T-helper 2 cell (primary cell): Measurements from ENCODE around the gene CUTA.

Experiments used
- DNase-seq, 5 experiments: peaks; one replicate each; pipeline versions ENCODE4 v3.0.0 to v3.0.0-alpha.2; 2012 to 2022
- total RNA-seq, 2 donors: gene quantifications; one replicate each; lab custom pipeline; 2026; lab: John Stamatoyannopoulos, UW

Gene CUTA, protein sequence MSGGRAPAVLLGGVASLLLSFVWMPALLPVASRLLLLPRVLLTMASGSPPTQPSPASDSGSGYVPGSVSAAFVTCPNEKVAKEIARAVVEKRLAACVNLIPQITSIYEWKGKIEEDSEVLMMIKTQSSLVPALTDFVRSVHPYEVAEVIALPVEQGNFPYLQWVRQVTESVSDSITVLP
- 57.4 to 86.9 reads per million in 2 donors for total RNA-seq

DNA sequence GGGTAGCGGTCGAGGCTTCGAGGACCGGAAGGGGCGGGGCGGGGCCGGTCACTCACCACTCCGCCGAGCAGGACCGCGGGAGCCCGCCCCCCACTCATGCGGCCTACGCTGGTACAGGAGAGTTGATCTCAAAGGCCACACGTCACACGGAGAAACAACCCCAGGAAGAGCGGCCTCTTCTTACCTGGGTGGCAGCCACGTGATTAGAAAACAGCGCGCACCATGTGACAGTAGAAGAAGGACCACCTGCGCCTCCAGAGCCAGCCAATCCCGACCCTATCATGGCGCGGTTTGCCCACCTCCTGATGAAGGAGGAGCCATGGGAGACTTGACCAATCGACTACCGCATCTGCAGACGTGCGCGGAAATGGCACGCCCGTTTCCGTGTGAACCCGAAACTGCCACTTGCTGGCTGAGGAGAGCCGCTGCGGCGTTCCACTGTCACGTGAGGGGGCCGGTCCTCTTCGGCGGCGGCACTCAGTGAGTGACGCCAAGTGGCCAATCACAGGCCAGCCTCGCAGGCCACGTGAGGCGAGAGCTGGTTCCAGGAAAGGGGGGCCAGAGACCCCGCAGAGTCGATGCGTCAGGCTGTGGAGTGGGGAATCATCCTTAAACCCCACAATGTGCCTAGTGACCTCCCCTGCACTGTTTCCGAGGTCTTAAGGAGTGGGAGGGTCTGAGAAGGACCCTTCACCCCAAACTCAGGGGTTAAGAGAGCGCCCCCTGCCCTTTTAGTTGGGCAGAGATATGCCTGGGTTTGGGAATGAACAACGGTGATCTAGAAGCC lies at the start of gene CUTA:
Gene CUTA (minus strand): TSS at position 205 of the 787 bp plus-strand sequence. CDS start 107 bp downstream, at position 98.
- peak; percentile 96 to 100 (median 99) for DNase-seq

DNA sequence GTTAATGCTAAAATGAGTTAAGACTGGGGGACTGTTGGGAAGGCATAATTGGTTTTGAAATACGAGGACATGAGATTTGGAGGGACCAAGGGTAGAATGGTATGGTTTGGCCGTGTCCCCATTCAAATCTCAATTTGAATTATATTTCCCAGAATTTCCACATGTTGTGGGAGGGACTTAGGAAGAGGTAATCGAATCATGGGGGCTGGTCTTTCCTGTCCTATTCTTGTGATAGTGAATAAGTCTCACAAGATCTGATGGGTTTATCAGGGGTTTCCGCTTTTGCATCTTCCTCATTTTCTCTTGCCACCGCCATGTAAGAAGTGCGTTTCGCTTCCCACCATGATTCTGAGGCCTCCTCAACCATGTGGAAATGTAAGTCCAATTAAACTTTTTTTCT lies 49.2 kb upstream of the CUTA start:
- DNase-seq = no peak

DNA sequence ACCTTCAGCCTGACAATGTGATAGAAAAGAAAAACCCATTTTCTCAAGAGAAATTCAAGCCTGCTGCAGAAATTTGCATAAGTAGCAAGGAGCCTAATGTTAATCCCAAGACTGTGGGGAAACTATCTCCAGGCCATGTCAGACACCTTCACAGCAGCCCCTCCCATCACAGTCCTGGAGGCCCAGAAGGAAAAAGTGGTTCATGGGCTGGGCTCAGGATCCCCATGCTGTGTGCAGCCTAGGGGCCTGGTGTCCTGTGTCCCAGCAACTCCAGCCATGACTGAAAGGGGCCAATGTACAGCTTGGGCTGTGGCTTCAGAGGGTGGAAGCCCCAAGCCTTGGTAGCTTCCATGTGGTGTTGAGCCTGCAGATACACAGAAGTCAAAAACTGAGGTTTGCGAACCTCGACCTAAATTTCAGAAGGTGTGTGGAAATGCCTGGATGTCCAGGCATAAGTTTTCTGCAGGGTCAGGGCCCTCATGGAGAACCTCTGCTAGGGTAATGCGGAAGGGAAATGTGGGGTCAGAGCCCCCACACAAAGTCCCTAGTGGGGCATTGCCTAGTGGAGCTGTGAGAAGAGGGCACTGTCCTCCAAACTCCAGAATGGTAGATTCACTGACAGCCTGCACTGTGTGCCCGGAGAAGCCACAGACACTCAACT lies 48.3 kb upstream of the CUTA start:
- no peak for DNase-seq

DNA sequence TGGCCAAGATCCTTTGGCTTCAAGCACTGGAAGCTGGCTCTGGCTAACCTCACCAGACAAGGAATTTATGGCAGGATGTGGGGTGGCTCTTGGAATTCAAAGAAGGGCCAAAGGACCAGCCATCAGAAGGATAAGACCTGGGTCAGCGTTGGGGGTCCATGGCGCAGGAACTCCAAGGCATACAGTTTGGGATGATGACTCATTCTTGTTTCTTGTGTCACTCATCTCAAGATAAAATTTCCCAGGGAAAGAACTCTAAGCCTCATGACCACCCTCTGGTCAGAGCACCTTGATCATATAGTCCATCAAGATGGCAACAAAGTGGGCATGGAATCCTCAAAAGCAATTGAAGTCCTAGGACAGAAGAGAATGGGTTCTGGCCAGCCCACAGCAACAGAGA lies 41.3 kb upstream of the CUTA start:
- DNase-seq = no peak

DNA sequence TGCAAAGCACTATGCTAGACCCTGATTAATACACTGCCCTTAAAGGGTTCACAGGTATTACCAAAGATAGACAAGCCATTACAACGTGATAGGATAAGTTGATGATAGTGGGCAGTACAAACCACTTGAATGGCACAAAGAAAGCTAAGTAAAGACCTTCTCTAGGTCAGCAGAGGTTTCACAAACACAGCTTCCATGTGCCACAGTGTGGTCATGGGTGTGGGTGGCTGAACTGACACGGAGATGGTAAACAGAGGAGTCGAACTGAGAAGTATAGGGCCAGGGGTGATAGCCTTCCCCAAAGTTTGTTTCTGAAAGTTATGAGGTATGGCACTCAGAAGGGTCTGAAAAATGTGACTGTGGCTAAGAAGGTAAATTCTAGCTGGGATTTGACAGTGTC lies 40.8 kb upstream of the CUTA start:
- DNase-seq = no peak

DNA sequence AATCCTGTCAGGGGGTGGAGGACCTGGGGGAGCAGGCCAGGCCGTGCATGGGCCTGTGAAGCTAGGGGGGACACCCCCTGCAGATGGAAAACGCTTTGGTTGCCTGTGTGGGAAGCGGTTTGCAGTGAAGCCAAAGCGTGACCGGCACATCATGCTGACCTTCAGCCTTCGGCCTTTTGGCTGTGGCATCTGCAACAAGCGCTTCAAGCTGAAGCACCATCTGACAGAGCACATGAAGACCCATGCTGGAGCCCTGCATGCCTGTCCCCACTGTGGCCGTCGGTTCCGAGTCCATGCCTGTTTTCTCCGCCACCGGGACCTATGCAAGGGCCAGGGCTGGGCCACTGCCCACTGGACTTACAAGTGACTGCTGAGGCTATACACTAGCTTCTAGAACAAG lies 38.2 kb upstream of the CUTA start:
- DNase-seq = no peak

DNA sequence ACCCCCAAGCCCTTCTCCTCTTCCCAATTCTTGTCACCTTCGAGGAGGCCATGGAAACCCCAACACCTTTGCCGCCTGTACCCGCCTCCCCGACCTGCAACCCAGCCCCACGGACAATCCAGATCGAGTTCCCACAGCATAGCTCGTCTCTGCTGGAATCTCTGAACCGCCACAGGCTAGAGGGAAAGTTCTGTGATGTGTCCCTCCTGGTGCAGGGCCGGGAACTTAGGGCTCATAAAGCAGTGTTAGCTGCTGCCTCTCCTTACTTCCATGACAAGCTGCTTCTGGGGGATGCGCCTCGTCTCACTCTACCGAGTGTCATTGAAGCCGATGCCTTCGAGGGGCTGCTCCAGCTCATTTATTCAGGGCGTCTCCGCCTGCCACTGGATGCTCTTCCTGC lies 37.1 kb upstream of the CUTA start:
- no peak for DNase-seq

DNA sequence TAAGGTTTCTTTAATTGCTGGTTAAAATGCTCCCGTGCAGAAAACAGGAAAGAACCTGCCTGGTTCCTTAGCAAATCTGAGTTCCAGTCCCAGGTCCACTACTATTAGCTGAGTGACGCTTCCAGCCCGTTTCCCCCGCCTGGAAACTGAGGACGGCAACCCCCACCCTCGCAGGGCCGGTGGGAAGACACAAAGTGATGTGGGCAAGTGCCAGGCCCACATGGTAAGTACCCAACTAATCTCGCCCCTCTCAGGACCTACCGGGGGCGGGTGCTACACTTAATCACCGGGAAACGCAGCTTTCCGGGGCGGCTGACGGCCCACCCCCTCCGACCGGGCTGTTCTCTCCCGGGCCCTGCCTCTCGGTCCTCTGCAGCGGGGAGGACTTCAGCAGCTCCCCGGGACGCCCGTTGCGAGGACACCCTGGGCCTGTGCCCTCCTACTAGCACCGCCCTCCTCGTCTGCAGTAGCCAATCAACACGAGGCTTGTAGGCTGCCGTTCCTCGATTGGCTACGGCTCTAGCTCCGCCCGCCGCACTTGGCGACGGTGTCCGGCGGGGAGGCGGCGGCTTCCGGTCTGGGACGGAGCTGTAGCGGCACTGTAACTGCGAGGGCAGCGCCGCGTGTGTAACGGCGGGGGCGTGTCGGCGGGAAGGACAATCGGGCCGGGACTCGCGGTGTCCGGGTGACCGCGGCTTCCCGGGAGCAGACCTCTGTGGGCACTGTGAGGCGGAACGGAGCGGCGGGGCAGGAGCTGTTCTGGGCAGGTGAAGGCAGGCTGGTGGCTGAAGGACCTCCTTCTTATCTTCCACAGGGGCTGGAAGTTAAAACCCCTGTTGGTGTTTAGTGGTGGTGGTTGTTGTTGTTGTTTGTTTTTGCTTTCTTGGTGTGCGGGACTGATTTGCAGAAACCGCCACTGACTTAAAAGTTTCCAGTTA lies 36.4 kb upstream of the CUTA start, which contains the start of gene ZBTB9:
Gene ZBTB9 (plus strand): TSS at position 568 of the 938 bp plus-strand sequence. CDS start 525 bp downstream, outside the sequence.
- DNase-seq = peak; percentile 84 to 96 (median 91)

DNA sequence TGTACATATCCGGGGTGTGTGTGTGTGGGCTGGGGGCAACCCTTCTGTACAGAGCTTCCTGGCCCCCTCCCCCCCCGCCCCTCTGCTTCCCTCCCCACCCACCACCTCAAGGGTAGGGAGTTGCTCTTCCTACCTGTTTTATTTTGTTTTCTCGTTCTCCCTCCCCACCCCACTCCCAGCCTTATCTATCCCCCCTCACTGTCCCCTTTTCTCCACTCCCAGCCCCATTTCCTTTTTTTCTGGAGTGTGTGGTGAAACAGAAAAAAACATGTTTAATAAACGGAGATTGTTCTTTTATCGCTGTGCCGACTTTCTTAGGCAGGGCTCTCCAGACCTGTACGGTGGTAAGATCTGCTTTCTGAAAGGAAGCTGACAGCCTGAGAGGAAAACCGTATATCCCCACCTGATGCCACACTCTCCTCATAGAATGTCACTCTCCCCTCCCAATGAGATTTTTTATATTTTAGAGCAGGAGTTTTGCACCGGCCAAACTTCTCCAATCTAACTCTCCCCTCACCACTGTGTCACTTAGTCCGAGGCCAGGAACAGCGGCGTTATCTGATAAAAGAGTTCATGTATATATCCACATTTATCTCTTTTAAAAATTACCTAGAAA lies 35.6 kb upstream of the CUTA start:
- peak in 1 of 5 experiments; percentile 25 for DNase-seq

DNA sequence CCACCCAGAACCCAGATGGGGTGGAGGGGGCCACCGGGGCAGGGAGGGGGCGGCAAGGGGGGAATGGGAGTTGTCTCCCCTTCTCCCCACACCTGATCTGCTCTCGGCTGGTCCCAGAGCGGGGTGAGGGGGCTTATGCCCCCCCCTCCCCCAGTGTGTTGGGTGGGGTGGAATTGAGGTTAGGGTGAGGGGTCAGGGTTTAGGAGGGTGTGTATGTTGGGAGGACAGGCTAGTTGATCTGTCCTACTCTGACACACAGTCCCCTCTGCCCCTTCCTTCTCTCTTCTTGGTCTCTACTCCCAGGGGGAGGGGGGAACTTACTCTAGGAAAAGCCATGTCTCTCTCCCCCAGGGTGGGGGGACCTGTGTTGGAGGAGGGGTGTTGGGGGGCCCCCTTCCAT lies 34.6 kb upstream of the CUTA start:
- no peak for DNase-seq

DNA sequence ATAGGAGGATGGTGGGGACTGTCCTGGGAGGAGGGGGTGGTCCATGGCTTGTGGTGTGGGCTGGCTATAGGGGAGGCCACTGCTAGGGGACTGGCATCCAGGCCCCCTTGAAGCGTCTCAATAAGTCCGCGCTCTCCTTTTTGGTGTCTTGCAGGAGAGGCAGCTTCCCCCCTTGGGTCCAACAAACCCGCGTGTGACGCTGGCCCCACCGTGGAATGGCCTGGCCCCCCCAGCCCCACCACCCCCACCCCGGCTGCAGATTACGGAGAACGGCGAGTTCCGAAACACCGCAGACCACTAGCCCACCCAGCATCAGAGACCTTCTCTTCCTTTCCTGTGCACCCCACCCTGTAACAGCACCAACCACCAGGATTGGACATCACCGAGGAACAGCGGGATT lies 33.7 kb upstream of the CUTA start:
- DNase-seq = no peak

DNA sequence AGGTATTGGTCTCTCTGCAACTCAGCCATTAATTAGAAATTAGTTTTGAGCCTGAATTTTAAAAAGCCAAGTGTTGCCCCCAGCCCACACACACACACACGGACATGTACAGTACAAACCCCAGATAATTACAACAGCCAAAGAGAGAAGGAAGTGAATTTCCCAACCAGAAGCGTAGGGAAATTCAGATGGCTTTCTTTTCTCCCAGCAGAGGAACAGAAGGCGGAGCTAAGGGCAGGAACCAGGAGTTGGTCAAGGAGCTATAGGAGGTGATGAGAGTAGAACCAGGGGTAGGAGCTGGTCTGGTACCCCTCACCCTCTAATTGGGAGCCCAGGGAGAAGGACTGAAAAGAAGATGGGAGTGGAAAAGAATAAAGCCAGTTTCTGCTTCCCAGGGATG lies 32.5 kb upstream of the CUTA start:
- DNase-seq = no peak

DNA sequence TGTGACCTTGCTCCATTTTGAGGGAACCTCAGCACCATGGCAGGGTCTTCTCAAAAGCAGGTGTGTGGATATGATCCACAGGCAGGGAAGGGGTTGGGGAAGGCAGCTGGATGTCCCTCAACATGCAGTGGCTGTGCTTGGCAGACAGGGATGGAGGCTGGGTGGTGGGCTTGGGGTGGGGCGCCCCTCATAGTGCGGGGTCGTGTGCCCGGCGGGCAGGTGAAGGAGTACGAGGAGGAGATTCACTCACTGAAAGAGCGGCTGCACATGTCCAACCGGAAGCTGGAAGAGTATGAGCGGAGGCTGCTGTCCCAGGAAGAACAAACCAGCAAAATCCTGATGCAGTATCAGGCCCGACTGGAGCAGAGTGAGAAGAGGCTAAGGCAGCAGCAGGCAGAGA lies 28.4 kb upstream of the CUTA start:
- no peak for DNase-seq

DNA sequence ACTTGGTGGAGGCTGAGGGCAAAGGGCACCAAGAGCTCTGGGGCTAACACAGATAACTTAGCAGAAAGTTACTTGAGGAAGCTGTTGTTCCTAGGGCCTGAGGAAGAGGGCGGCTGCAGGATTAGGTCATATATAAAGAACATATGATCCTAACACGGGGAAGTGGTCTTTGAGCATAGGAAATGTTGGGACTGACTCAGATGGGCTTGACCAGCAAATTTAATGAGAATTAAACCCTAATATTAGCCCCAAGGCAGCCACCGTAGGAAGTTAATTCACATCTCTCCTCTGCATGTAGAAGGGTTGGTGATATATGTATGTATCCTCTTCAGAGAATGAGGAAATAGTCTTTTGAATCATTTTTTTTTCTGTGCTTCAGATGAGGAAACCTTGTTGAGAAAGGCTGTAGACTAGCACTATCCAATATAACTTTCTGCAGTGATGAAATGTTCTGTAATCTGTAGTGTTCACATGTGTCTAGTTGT lies 27.3 kb upstream of the CUTA start:
- no peak for DNase-seq

DNA sequence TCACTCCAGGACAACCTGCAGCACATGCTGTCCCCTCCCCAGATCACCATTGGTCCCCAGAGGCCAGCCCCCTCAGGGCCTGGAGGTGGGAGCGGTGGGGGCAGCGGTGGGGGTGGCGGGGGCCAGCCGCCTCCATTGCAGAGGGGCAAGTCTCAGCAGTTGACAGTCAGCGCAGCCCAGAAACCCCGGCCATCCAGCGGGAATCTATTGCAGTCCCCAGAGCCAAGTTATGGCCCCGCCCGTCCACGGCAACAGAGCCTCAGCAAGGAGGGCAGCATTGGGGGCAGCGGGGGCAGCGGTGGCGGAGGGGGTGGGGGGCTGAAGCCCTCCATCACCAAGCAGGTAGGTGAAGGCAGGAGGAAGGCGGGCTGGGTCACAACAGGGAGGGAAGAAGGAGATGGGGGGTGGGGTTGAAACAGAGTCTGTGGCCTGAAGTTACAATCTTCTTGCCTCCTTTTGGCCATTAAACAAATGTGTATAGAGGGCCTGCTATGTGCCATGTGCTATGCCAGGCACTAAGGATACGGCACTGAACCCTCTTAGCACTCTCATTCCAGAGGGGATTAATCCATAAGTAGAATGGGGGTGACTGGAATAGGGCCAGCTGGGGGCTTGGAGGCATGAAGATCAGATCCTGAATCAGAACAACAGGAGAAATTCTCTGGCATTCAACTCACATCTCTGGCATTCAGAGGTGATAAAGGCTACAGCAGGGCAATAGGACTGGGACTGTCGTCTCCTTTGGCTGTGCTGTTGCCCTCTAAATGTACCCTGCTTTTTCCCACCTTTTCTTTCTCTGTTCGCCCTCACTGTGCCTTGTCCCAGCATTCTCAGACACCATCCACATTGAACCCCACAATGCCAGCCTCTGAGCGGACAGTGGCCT lies 26.0 kb upstream of the CUTA start:
- no peak for DNase-seq

DNA sequence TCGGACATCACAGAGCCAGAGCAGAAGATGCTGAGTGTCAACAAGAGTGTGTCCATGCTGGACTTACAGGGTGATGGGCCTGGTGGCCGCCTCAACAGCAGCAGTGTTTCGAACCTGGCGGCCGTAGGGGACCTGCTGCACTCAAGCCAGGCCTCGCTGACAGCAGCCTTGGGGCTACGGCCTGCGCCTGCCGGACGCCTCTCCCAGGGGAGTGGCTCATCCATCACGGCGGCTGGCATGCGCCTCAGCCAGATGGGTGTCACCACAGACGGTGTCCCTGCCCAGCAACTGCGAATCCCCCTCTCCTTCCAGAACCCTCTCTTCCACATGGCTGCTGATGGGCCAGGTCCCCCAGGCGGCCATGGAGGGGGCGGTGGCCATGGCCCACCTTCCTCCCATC lies 25.1 kb upstream of the CUTA start:
- no peak for DNase-seq

DNA sequence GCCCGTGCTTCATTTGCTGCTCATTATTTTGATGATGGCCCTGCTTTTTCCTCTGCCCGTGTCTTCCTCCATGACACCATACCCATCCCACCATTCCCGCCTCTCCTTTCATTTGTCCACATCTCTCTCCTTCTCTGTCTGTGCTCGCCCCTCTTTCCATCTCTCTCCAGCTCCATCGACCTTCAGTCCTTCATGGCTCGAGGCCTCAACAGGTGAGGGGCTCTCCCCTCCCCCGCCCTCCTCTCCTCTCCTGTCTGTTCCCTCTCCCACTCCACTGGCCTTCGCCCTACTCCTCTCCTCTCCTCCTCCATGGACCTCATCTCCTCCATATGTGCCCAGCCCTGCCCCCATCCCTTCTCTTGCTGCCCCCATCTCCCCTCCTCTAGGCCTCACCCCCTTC lies 24.4 kb upstream of the CUTA start:
- no peak for DNase-seq

DNA sequence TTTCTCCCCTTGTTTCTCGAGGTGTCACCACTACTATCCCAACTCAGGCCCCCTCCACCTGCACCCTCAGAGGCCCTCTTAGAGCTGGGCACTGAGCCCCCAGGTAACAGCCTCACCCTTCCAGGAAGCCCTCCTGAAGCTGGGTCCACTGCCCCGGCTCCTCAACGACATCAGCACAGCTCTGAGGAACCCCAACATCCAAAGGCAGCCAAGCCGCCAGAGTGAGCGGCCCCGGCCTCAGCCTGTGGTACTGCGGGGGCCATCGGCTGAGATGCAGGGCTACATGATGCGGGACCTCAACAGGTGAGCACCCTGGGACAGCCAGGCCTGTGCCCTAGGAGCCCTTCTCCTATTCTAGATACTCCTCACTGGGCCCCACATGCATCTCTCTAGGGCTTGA lies 23.6 kb upstream of the CUTA start:
- no peak for DNase-seq

DNA sequence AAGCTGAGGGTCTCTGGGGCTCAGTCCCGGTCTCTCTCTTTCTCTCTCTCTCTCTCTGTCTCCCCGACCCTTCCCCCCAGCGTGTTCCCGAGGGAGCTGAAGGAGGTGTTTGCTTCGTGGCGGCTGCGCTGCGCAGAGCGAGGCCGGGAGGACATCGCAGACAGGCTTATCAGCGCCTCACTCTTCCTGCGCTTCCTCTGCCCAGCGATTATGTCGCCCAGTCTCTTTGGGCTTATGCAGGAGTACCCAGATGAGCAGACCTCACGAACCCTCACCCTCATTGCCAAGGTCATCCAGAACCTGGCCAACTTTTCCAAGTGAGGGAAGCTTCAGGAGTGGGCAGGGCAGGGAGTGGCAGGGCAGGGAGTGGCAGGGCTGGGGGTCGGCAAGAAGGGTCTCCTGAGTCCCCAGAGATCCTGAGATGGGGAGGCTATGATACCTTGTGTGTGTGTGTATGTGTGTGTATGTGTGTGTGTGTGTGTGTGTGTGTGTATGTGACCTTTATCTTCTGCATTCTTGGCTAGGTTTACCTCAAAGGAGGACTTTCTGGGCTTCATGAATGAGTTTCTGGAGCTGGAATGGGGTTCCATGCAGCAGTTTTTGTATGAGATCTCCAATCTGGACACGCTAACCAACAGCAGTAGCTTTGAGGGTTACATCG lies 22.9 kb upstream of the CUTA start:
- DNase-seq = no peak

DNA sequence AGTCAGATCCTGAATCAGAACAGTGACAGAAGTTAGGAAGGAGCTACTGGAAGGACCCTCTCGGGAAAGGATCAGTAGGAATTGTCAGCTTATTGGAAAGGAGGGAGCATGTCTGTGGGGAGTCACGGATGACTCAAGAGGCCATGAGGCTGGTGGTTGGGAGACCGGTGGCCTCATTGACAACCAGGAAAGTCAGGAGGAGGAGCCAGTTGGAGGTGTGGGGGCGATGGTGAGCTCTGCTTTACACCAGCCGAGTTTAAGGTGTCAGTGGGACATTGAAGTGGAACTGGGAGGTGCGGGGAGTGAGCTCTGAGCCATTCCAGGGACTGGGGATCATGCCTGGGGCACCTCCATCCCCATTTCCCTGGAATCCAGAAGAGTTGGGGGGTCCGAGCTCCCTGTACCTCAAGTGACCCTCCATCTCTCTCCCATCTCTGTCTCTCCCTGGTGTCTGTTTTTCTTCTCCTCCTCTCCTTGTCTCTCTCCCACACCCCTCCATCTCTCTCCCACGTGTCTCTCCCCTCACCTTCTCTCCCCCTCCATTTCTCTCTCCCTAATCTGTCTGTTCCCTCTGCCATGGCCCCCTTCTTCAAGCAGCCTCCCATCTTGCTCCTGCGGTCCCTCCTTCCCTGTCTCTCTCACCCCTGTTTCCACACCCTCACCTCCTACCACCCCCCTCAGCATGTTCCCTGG lies 22.2 kb upstream of the CUTA start:
- no peak for DNase-seq
